SJSA1 (cell line): ENCODE measurements around the gene YAP1. TPM values are rescaled to one million over a fixed set of nuclear protein-coding genes. Genes with fewer than 3 reads are reported as not detected.

Experiments used
- DNase-seq, 2 experiments: peaks; one replicate each; pipeline ENCODE4 v3.0.0-alpha.2; 2015 to 2020; ENCODE audit warnings: low spot score in 2 of 2, low read depth in 1 of 2
- H3K27ac ChIP-seq: fragments of 250-450 bp; sonication (Bioruptor Pico); 2 replicates; pipeline ENCODE4 v1.5.1; 2020; ENCODE audit warnings: mild to moderate bottlenecking, moderate library complexity
- H3K27me3 ChIP-seq: fragments of 250-450 bp; sonication (Bioruptor Pico); replicated peaks from 2 replicates; pipeline ENCODE4 v1.5.1; 2020; ENCODE audit warnings: mild to moderate bottlenecking, moderate library complexity
- H3K36me3 ChIP-seq: fragments of 250-450 bp; sonication (Bioruptor Pico); 2 replicates; pipeline ENCODE4 v1.5.1; 2020; ENCODE audit warnings: mild to moderate bottlenecking
- H3K4me1 ChIP-seq: fragments of 250-450 bp; sonication (Bioruptor Pico); replicated peaks from 2 replicates; pipeline ENCODE4 v1.6.1; 2021; ENCODE audit warnings: mild to moderate bottlenecking
- H3K4me3 ChIP-seq: fragments of 250-450 bp; sonication (Bioruptor Pico); 2 replicates; pipeline ENCODE4 v1.5.1; 2020; ENCODE audit warnings: mild to moderate bottlenecking
- H3K9me3 ChIP-seq: fragments of 250-450 bp; sonication (Bioruptor Pico); replicated peaks from 2 replicates; pipeline ENCODE4 v1.5.1; 2020; ENCODE audit warnings: mild to moderate bottlenecking
- total RNA-seq: library from RNA; depleted of rRNA; stranded (reverse); fragments of >200 nt; shearing (Covaris generic); gene quantifications from 2 replicates; pipeline ENCODE4 v1.2.3, GENCODE V29; 2014

Gene YAP1
- total RNA-seq, 1 experiment from 2014 or later, result 38.1 TPM

GRCh38 chr11:102135256-102135655 is 25.0 kb downstream of the YAP1 start:
- Histone ChIP-seq H3K27me3 (no peaks in the 10 kb centered on the region), H3K36me3 (no peaks in the 10 kb centered on the region), H3K4me3 (no peak overlapping the region), H3K9me3 (no peaks in the 10 kb centered on the region), H3K4me1 (peaks cover 14% of the 10 kb centered on the region), H3K27ac (no peak overlapping the region)
- no peak for DNase-seq

- Histone ChIP-seq H3K27ac (peak overlapping the region; percentile 49; the same call in 1 of the 2 replicates), H3K4me3 (no peak overlapping the region), H3K27me3 (no peaks in the 10 kb centered on the region), H3K4me1 (peaks cover 14% of the 10 kb centered on the region), H3K36me3 (no peaks in the 10 kb centered on the region), H3K9me3 (no peaks in the 10 kb centered on the region)
- DNase-seq, result no peak
Measured at GRCh38 chr11:102138223-102138622, 28.0 kb downstream of the YAP1 start.

GRCh38 chr11:102138670-102139069 is 28.4 kb downstream of the YAP1 start:
- Histone ChIP-seq H3K9me3 (no peaks in the 10 kb centered on the region), H3K27me3 (no peaks in the 10 kb centered on the region), H3K36me3 (no peaks in the 10 kb centered on the region), H3K27ac (peak overlapping the region; percentile 49), H3K4me3 (no peak overlapping the region), H3K4me1 (peaks cover 14% of the 10 kb centered on the region)
- no peak for DNase-seq

- Histone ChIP-seq H3K27me3 (no peaks in the 10 kb centered on the region), H3K4me1 (peaks cover 14% of the 10 kb centered on the region), H3K9me3 (no peaks in the 10 kb centered on the region), H3K27ac (peak overlapping the region; percentile 49), H3K36me3 (no peaks in the 10 kb centered on the region), H3K4me3 (no peak overlapping the region)
- DNase-seq, result peak; percentile 37 to 44
Measured at GRCh38 chr11:102139081-102139498, 28.8 kb downstream of the YAP1 start.

- no peaks in the 10 kb centered on the region for H3K9me3 ChIP-seq
- H3K27ac ChIP-seq, result no peak overlapping the region
- H3K4me1 ChIP-seq, result peaks cover 24% of the 10 kb centered on the region
- H3K27me3 ChIP-seq, result no peaks in the 10 kb centered on the region
- H3K36me3 ChIP-seq, result no peaks in the 10 kb centered on the region
- DNase-seq, result no peak
- H3K4me3 ChIP-seq, result no peak overlapping the region
Measured at GRCh38 chr11:102142333-102142732, 32.1 kb downstream of the YAP1 start.

GRCh38 chr11:102143867-102144266 is 33.6 kb downstream of the YAP1 start:
- Histone ChIP-seq H3K4me1 (peaks cover 16% of the 10 kb centered on the region), H3K4me3 (no peak overlapping the region), H3K27me3 (no peaks in the 10 kb centered on the region)

GRCh38 chr11:102144357-102145355 is 34.4 kb downstream of the YAP1 start:
- Histone ChIP-seq H3K4me3 (no peak overlapping the region), H3K27me3 (no peaks in the 10 kb centered on the region), H3K4me1 (peaks cover 11% of the 10 kb centered on the region), H3K36me3 (no peaks in the 10 kb centered on the region), H3K27ac (peak overlapping the region; percentile 33; the same call in 1 of the 2 replicates), H3K9me3 (no peaks in the 10 kb centered on the region)
- no peak for DNase-seq

More at GRCh38 chr11:102143867-102144266, 33.6 kb downstream of the YAP1 start:
- Histone ChIP-seq H3K36me3 (no peaks in the 10 kb centered on the region), H3K9me3 (no peaks in the 10 kb centered on the region), H3K27ac (no peak overlapping the region)
- no peak for DNase-seq

- no peak for DNase-seq
- Histone ChIP-seq H3K36me3 (no peaks in the 10 kb centered on the region), H3K4me3 (no peak overlapping the region), H3K27ac (no peak overlapping the region), H3K9me3 (no peaks in the 10 kb centered on the region), H3K4me1 (peaks cover 10% of the 10 kb centered on the region; the same call in 1 of the 2 replicates), H3K27me3 (no peaks in the 10 kb centered on the region)
Measured at GRCh38 chr11:102147015-102147414, 36.8 kb downstream of the YAP1 start.

GRCh38 chr11:102147632-102148031 is 37.4 kb downstream of the YAP1 start:
- Histone ChIP-seq H3K27me3 (no peaks in the 10 kb centered on the region), H3K4me1 (peaks cover 10% of the 10 kb centered on the region; the same call in 1 of the 2 replicates), H3K27ac (no peak overlapping the region), H3K9me3 (no peaks in the 10 kb centered on the region), H3K4me3 (no peak overlapping the region), H3K36me3 (no peaks in the 10 kb centered on the region)
- DNase-seq, result no peak

- Histone ChIP-seq H3K36me3 (no peaks in the 10 kb centered on the region), H3K9me3 (no peaks in the 10 kb centered on the region), H3K27me3 (no peaks in the 10 kb centered on the region), H3K4me1 (peaks cover 10% of the 10 kb centered on the region; the same call in 1 of the 2 replicates), H3K27ac (no peak overlapping the region), H3K4me3 (no peak overlapping the region)
- no peak for DNase-seq
Measured at GRCh38 chr11:102148059-102148458, 37.8 kb downstream of the YAP1 start.

- no peaks in the 10 kb centered on the region for H3K36me3 ChIP-seq
- no peaks in the 10 kb centered on the region for H3K4me1 ChIP-seq
- H3K27me3 ChIP-seq, result no peaks in the 10 kb centered on the region
- no peaks in the 10 kb centered on the region for H3K9me3 ChIP-seq
- H3K27ac ChIP-seq, result no peak overlapping the region
- DNase-seq, result no peak
- no peak overlapping the region for H3K4me3 ChIP-seq
Measured at GRCh38 chr11:102151784-102152525, 41.7 kb downstream of the YAP1 start.

GRCh38 chr11:102153082-102153481 is 42.8 kb downstream of the YAP1 start:
- H3K27me3 ChIP-seq, result no peaks in the 10 kb centered on the region
- no peak overlapping the region for H3K27ac ChIP-seq
- DNase-seq, result no peak
- no peaks in the 10 kb centered on the region for H3K9me3 ChIP-seq
- no peak overlapping the region for H3K4me3 ChIP-seq
- H3K4me1 ChIP-seq, result no peaks in the 10 kb centered on the region
- no peaks in the 10 kb centered on the region for H3K36me3 ChIP-seq

GRCh38 chr11:102154806-102155205 is 44.6 kb downstream of the YAP1 start:
- DNase-seq, result no peak
- Histone ChIP-seq H3K4me1 (no peaks in the 10 kb centered on the region), H3K27me3 (no peaks in the 10 kb centered on the region), H3K9me3 (no peaks in the 10 kb centered on the region), H3K4me3 (no peak overlapping the region), H3K36me3 (no peaks in the 10 kb centered on the region), H3K27ac (no peak overlapping the region)

GRCh38 chr11:102155676-102156075 is 45.4 kb downstream of the YAP1 start:
- Histone ChIP-seq H3K36me3 (no peaks in the 10 kb centered on the region), H3K27me3 (no peaks in the 10 kb centered on the region), H3K9me3 (no peaks in the 10 kb centered on the region), H3K4me3 (no peak overlapping the region), H3K4me1 (no peaks in the 10 kb centered on the region), H3K27ac (no peak overlapping the region)
- no peak for DNase-seq
